Neutrophil (primary cell): ENCODE data around the gene C2orf69.

ENCODE experiments used
- H3K27ac ChIP-seq: fragments of 200-600 bp; sonication (generic); 2 replicates; pipeline ENCODE4 v1.5.1; 2016; ENCODE audit warnings: mild to moderate bottlenecking, moderate library complexity
- H3K27me3 ChIP-seq: fragments of 200-600 bp; sonication (generic); 2 replicates; pipeline ENCODE4 v1.6.0; 2016; ENCODE audit warnings: mild to moderate bottlenecking
- H3K36me3 ChIP-seq: fragments of 200-600 bp; sonication (generic); 2 replicates; pipeline ENCODE4 v1.5.1; 2017
- H3K4me1 ChIP-seq, 2 experiments: fragments of 200-600 bp in 1 of 2; sonication (generic) in 1 of 2; 1 replicate in 1 of 2; 2 replicates in 1 of 2; pipeline versions ENCODE4 v1.5.1 to v1.6.1; 2013 to 2016; ENCODE audit warnings: low read depth in 1 of 2, low read length in 1 of 2, mild to moderate bottlenecking in 1 of 2, moderate library complexity in 1 of 2; ENCODE audit not compliant: control insufficient read depth in 1 of 2, insufficient read depth in 1 of 2
- H3K4me3 ChIP-seq, 2 experiments: fragments of 200-600 bp in 1 of 2; sonication (generic) in 1 of 2; 1 replicate in 1 of 2; 2 replicates in 1 of 2; pipeline ENCODE4 v1.5.1; 2013 to 2016; ENCODE audit warnings: low read depth in 1 of 2, low read length in 1 of 2, mild to moderate bottlenecking in 1 of 2, moderate library complexity in 1 of 2
- H3K9me3 ChIP-seq: fragments of 200-600 bp; sonication (generic); 2 replicates; pipeline ENCODE4 v1.5.1; 2016
- TF ChIP-seq, protein P1 (sequence below): fragments of 200-600 bp; sonication (generic); IDR thresholded peaks from 2 replicates; pipeline ENCODE4 v1.5.1; 2016; ENCODE audit warnings: antibody characterized with exemption

The C2orf69 gene

DNA sequence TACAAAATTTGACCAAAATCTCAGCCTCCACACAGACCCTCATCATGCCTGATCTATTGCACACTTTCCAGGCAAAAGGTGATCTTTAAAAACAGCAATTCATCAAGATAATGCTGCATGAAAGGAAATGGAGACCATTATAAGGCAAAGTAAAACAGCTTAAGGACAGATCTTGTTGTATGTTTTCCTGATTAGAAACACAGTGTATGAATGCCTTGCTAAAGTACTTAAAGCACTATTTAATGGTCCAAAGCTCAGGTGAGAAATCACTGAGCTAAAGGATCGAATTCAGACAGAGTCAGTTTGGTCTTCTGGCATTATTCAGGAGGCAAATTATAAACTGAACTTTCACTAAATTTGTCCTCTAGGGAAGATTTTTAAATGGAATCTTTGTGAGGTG lies 41.4 kb upstream of the C2orf69 start:
- Histone ChIP-seq H3K9me3 (no peaks in the 10 kb centered on the region), H3K36me3 (no peaks in the 10 kb centered on the region), H3K4me3 (no peak overlapping the region), H3K27ac (no peak overlapping the region), H3K27me3 (peaks cover 5% of the 10 kb centered on the region), H3K4me1 (no peaks in the 10 kb centered on the region)
- TF ChIP-seq, protein P1, sequence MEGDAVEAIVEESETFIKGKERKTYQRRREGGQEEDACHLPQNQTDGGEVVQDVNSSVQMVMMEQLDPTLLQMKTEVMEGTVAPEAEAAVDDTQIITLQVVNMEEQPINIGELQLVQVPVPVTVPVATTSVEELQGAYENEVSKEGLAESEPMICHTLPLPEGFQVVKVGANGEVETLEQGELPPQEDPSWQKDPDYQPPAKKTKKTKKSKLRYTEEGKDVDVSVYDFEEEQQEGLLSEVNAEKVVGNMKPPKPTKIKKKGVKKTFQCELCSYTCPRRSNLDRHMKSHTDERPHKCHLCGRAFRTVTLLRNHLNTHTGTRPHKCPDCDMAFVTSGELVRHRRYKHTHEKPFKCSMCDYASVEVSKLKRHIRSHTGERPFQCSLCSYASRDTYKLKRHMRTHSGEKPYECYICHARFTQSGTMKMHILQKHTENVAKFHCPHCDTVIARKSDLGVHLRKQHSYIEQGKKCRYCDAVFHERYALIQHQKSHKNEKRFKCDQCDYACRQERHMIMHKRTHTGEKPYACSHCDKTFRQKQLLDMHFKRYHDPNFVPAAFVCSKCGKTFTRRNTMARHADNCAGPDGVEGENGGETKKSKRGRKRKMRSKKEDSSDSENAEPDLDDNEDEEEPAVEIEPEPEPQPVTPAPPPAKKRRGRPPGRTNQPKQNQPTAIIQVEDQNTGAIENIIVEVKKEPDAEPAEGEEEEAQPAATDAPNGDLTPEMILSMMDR = no peak

DNA sequence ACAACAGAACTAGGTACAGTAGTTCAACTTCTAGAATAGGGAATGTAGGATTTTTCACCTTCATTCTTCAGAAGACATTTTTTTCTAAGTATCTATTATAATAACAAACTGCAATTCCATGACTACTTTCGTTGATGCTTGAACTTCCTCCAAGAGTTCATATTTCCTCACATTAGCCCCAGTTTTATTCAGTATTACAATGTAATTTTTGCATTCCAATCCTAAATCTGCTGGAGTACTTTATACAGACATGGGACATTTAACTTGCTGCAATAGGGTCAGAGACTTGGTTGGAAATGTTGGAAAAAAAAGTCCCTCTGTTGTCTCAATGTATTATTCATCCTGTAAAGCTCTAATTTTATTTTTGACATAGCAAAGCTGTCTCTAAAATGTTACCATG lies 40.5 kb upstream of the C2orf69 start:
- H3K27ac ChIP-seq = no peak overlapping the region
- TF ChIP-seq, protein P1 = no peak
- H3K27me3 ChIP-seq = peaks cover 5% of the 10 kb centered on the region
- H3K36me3 ChIP-seq = no peaks in the 10 kb centered on the region
- H3K4me3 ChIP-seq = no peak overlapping the region
- no peaks in the 10 kb centered on the region for H3K4me1 ChIP-seq
- H3K9me3 ChIP-seq = no peaks in the 10 kb centered on the region

DNA sequence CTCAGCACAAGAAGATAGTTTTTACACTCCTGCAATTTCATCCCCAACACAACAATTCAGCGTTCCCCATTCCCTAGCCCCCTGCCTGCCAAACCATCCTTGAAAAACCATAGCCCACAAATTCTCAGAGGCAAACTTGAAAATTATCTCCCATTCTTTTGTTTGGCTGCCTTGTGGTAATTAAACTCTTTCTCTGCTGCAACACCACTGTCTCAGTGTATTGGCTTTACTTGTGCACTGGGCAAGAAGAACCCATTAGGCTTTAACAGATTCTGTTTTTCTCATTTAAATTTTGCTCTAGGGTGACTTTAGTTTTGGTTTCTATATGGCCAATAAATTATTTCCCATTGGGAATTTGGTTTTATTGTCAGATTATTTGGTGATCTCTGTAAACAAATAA lies 36.9 kb upstream of the C2orf69 start:
- peaks cover 5% of the 10 kb centered on the region for H3K27me3 ChIP-seq
- no peak overlapping the region for H3K27ac ChIP-seq
- TF ChIP-seq, protein P1 = no peak
- H3K36me3 ChIP-seq = no peaks in the 10 kb centered on the region
- H3K9me3 ChIP-seq = no peaks in the 10 kb centered on the region
- H3K4me1 ChIP-seq = no peaks in the 10 kb centered on the region
- H3K4me3 ChIP-seq = no peak overlapping the region

GRCh38 chr2:199875400-199875799 lies 35.7 kb upstream of the C2orf69 start:
- Histone ChIP-seq H3K36me3 (no peaks in the 10 kb centered on the region), H3K4me3 (no peak overlapping the region), H3K27me3 (no peaks in the 10 kb centered on the region), H3K4me1 (no peaks in the 10 kb centered on the region), H3K27ac (no peak overlapping the region), H3K9me3 (no peaks in the 10 kb centered on the region)
- TF ChIP-seq, protein P1 = no peak

DNA sequence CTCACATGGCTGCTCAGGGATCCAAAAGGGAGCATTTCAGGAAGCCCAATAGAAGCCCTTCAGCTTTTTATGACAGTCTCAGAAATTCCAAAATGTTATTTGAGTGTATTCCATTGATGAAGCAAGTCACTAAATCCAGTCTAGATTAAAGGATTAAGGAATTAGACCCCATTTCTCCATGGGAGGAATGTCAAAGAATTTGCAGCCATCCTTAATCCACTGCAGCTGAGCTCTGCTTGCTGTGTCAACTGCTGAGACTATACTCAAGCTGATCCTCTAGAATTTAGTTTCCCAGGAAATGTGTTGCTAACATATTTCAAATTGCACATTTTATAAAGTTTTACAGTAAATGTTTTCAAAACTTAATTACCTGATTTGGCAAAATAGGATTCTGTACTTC lies 28.4 kb upstream of the C2orf69 start:
- TF ChIP-seq, protein P1 = no peak
- Histone ChIP-seq H3K36me3 (no peaks in the 10 kb centered on the region), H3K4me3 (no peak overlapping the region), H3K9me3 (no peaks in the 10 kb centered on the region), H3K27me3 (no peaks in the 10 kb centered on the region), H3K27ac (no peak overlapping the region), H3K4me1 (no peaks in the 10 kb centered on the region)
